Lung (tissue), 5 donors: Measurements from ENCODE around the gene ZNF565. TPM values are rescaled to one million over a fixed set of nuclear protein-coding genes. Genes with fewer than 3 reads are reported as not detected.

Experiments
- polyA plus RNA-seq, 2 donors: library from polyadenylated mRNA; stranded (reverse); fragments of 200-250 nt; gene quantifications; one replicate each; pipeline ENCODE4 v1.2.1, GENCODE V29; 2013
- small RNA-seq: library from RNA; depleted of rRNA; stranded (forward); fragments of <200 nt; gene quantifications from one replicate; pipeline ENCODE3, GENCODE V24; 2014; ENCODE audit warnings: low replicate concordance
- total RNA-seq, 2 donors: library from RNA; depleted of rRNA in 1 of 2; stranded (reverse); fragments of >200 nt in 1 of 2; gene quantifications; one replicate each; pipeline ENCODE4 v1.2.1, GENCODE V29; 2014 to 2021
- donor health status: Bipolar disorder and iron deficiency.
- donor health status: healthy.
- donor health status: DM: yes; HTN: yes; CAD: no.

The ZNF565 gene
- total and polyA plus RNA-seq, 4 donors = 2.5 to 8.4 (median 2.9) TPM

Small RNA genes within 50 kb of the gene (small RNA-seq; reads per million reads assigned to genes)
- gene RF00019 = not detected

Other genes starting within 250 kb of the ZNF565 start
- gene SDHAF1, start 219.5 kb downstream of the ZNF565 start, total RNA-seq = 10 to 100 TPM; 11.4 to 19.7 TPM
- gene SDHAF1, start 219.5 kb downstream of the ZNF565 start, polyA plus RNA-seq = 10 to 100 TPM; 18.6 to 25.8 TPM
- gene SYNE4, start 205.9 kb downstream of the ZNF565 start, total RNA-seq = 10 to 100 TPM in 1 of 2 donors, 1 to 10 TPM in 1; 8.0 to 13.6 TPM
- gene SYNE4, start 205.9 kb downstream of the ZNF565 start, polyA plus RNA-seq = 10 to 100 TPM in 1 of 2 donors, 1 to 10 TPM in 1; 9.5 to 19.2 TPM
- gene ALKBH6, start 200.5 kb downstream of the ZNF565 start, total RNA-seq = 10 to 100 TPM; 13.3 to 24.5 TPM
- 10 to 100 TPM; 23.1 to 30.1 TPM for gene ALKBH6, start 200.5 kb downstream of the ZNF565 start, polyA plus RNA-seq
- 10 to 100 TPM in 1 of 2 donors, 1 to 10 TPM in 1; 8.1 to 17.6 TPM for gene CLIP3, start 181.8 kb downstream of the ZNF565 start, total RNA-seq
- 1 to 10 TPM; 1.6 to 2.5 TPM for gene CLIP3, start 181.8 kb downstream of the ZNF565 start, polyA plus RNA-seq
- 1 to 10 TPM; 4.1 to 5.5 TPM for gene THAP8, start 160.4 kb downstream of the ZNF565 start, total RNA-seq
- gene THAP8, start 160.4 kb downstream of the ZNF565 start, polyA plus RNA-seq = 1 to 10 TPM; 5.6 to 6.4 TPM
- 1 to 10 TPM; 2.1 to 2.2 TPM for gene WDR62, start 159.8 kb downstream of the ZNF565 start, total RNA-seq
- 1 to 10 TPM in 1 of 2 donors, under 1 TPM in 1; 0.86 to 1.3 TPM for gene WDR62, start 159.8 kb downstream of the ZNF565 start, polyA plus RNA-seq
- gene OVOL3, start 103.5 kb downstream of the ZNF565 start, total RNA-seq = not detected
- gene OVOL3, start 103.5 kb downstream of the ZNF565 start, polyA plus RNA-seq = not detected
- gene POLR2I, start 99.8 kb downstream of the ZNF565 start, total RNA-seq = 100 to 1,000 TPM in 1 of 2 donors, 10 to 100 TPM in 1; 83.1 to 101 TPM
- gene POLR2I, start 99.8 kb downstream of the ZNF565 start, polyA plus RNA-seq = 10 to 100 TPM; 65.1 to 96.6 TPM
- 100 to 1,000 TPM in 1 of 2 donors, 10 to 100 TPM in 1; 63.1 to 169 TPM for gene TBCB, start 99.2 kb downstream of the ZNF565 start, total RNA-seq
- gene TBCB, start 99.2 kb downstream of the ZNF565 start, polyA plus RNA-seq = 100 to 1,000 TPM; 132 to 213 TPM
- gene CAPNS1, start 74.6 kb downstream of the ZNF565 start, total RNA-seq = 100 to 1,000 TPM; 201 to 743 TPM
- gene CAPNS1, start 74.6 kb downstream of the ZNF565 start, polyA plus RNA-seq = 100 to 1,000 TPM; 654 to 689 TPM
- 10 to 100 TPM; 13.0 to 53.1 TPM for gene COX7A1, start 62.2 kb downstream of the ZNF565 start, total RNA-seq
- 10 to 100 TPM; 24.9 to 47.1 TPM for gene COX7A1, start 62.2 kb downstream of the ZNF565 start, polyA plus RNA-seq
- 100 to 1,000 TPM in 1 of 2 donors, 10 to 100 TPM in 1; 38.5 to 101 TPM for gene ZNF146, start 441 bp upstream of the ZNF565 start, total RNA-seq
- gene ZNF146, start 441 bp upstream of the ZNF565 start, polyA plus RNA-seq = 10 to 100 TPM; 13.6 to 33.1 TPM
- gene ZFP14, start 164.5 kb upstream of the ZNF565 start, total RNA-seq = 10 to 100 TPM in 1 of 2 donors, 1 to 10 TPM in 1; 3.8 to 15.5 TPM
- 1 to 10 TPM in 1 of 2 donors, under 1 TPM in 1; 0.95 to 1.6 TPM for gene ZFP14, start 164.5 kb upstream of the ZNF565 start, polyA plus RNA-seq
- 10 to 100 TPM in 1 of 2 donors, 1 to 10 TPM in 1; 3.9 to 11.5 TPM for gene ZFP82, start 204.0 kb upstream of the ZNF565 start, total RNA-seq
- gene ZFP82, start 204.0 kb upstream of the ZNF565 start, polyA plus RNA-seq = 1 to 10 TPM; 1.5 to 2.1 TPM